Measurements from ENCODE around the gene RANBP10.
"Not testable (repeated sequence)": the region's sequence is repeated elsewhere in the genome, so short reads cannot be mapped to it uniquely, and the experiment has no call there.

RANBP10 gene

DNA sequence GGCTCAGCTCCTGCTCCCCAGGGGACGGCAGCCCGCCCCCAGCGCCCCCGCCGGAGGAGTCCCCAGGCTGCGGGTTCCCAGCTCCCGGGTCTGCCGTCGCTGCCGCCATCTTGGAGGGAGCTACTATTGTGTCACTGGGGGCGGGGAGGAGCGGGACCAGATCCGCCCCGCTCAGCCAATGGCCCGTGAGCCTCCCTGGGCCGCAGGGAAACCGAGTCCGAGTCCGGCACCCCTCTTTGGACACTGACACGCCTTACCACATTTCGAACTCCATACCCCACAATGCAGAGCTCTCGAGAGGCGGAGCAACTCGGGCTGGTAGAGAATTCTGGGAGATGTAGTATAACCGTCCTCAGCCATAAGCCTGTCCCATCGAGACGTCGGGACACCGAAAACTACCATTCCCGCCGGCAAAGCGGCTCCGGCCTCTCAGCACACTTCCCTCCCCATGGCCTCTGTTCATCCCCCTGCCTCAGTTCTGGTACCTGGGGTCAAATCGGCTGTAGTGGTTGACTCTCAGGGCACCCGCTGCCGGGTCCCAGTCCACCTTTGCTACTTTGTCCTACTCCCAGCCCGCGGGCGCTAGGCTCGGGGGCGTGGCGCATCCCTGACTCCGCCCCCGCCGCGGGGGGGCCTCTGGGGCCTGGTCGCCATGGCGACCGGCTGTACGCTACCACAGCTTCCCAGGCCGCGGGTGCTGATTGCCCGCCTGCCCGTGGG is at the start of gene RANBP10, which contains the start of gene TSNAXIP1:
TSS of gene RANBP10 (minus strand) at position 133 of the 720 bp plus-strand sequence. CDS start at position 109, 24 bp downstream.
TSS of gene TSNAXIP1 (plus strand) at position 462 of the 720 bp plus-strand sequence. CDS start 261 bp downstream, outside the sequence.
- DNase-seq, result peak; percentile 98

DNA sequence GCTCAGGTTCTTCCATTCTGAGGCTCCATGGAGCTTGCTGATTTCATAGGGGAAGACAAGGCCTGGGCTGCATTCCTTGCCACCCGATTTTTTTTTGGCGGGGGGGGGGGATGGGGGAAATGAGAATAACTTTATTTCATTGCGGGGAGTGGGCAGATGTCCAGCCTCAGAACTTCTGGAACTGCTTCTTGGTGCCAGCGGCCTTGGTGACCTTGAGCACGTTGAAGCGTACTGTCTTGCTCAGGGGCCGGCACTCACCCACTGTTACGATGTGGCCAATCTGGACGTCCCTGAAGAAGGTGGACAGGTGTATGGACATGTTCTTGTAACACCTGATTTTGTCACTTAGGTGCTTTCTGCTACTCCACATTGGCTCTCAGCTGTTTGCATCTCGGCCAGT is 49.4 kb upstream of the RANBP10 start:
- no peak for DNase-seq

- no peak for DNase-seq
Measured at GRCh38 chr16:67853670-67854069, 47.3 kb upstream of the RANBP10 start.

- no peak for DNase-seq
Measured at GRCh38 chr16:67848118-67848517, 41.8 kb upstream of the RANBP10 start.

DNA sequence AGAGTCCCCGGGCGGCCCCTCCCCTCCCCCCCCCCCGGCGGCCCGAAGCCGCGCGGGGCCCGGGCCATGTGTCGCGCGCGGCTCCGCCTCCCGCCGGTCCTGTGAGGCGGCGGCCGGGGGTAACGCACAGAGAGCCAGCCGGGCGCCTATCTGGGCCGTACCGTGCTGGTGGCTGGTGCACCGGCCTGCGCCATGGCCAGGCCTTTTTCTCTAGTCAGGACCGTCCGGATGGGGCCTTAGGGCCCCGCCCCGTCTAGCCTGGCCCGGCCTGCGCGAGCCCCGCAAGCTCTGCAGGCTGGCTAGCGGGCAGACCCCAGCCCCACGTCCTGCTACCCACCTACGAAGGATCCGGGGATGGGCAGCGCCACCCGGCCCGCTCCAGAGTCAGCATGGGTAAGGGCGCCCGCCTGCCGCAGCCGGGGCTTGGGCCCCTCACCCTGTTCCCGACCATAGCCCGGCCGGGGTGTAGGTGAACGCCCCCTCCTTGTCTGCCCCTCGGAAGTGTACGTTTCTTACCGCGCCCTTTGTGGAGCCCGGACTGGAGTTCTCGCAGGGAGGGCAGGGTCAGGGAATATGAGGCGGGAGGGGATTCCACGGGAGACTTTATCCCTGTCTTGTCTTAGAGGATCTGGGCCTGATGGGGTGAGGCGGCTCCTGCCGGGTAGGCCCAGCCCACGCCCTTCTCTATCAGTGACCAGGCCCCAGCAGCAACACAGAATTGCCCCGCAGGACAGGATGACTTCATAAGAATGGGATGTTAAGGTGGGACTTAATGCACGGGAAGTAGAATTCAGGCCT is 40.9 kb upstream of the RANBP10 start, which contains the start of gene CENPT:
TSS of gene CENPT (minus strand) at position 630 of the 798 bp plus-strand sequence. CDS start 13,834 bp downstream, outside the sequence.
- no peak for DNase-seq

GRCh38 chr16:67846320-67847063 is 40.1 kb upstream of the RANBP10 start, which contains the start of gene NUTF2:
Gene NUTF2 (plus strand): TSS chr16:67846933. CDS start chr16:67865131, 18,198 bp downstream.
- DNase-seq, result peak; percentile 96

- DNase-seq, result no peak
Measured at GRCh38 chr16:67846063-67846319, 39.6 kb upstream of the RANBP10 start.

DNA sequence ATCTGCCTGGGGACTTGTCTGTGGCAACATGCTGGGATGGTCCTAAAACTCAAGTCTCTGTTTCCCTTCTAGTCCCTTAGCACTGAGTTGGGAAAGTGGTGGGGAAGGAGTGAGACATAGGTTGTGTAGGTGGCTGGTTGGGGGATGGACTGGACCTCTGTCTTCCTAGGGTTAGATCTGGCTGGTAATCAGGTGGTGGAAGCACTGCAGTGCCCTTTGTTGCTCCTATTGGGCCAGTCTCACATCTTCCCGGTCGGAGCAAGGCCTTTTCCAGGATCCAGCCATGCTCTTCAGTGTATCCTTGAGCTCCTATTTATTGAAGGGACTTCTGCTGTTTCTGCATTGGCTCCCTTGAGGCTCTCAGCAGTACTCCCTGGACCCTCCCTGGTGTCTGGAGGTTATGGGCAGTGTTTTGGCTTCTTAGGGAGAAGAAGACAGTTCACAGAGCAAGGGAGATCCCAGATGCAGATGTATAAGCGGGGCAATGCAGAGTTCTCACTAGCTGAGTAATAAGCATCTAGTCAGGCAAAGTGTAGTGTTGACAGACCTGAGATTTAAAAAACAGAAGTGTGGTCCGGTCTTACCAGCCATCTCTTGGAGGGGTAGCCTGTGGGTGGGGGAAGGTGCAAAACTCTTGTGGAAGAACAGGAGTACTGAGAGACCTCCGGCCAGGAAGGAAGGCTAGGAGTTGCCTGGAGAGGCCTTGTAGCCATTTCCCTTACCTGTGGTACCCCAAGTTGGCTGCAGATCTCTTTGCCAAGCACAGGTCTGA is 39.1 kb upstream of the RANBP10 start:
- DNase-seq, result no peak

DNA sequence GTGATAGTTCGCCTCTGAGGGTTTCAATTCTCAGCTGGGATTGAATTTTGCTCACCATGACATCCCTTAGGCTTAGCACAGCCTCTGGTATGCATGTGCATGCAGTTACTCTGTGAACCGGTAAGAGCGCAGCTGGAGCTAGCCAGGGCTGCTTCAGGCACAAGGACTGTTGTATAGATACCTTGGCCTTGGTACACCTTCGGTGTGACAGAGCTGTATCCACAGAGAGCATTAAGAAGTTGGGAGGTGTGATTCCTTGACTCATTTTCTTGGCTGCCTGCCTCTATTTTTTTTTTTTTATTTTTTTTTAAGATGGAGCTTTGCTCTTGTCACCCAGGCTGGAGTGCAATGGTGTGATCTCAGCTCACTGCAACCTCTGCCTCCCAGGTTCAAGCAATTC is 38.1 kb upstream of the RANBP10 start:
- no peak for DNase-seq

DNA sequence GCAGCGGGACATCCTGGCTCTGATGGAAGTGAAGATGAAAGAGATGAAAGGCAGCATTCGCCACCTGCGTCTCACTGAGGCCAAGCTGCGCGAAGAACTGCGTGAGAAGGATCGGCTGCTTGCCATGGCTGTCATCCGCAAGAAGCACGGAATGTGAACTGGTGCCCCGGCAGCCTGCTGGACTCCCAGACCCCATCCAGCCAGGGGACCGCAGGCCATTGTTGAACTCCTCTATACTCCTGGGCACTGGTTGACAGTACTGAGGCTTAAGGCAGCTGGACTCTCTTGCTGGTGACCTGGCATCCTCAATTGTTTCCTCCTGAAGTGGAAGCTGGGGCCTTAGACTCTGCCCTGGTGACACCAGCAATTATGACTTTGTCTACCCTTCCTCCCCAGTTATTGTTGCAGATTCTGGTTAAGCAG is 37.0 kb upstream of the RANBP10 start:
- DNase-seq, result no peak

DNA sequence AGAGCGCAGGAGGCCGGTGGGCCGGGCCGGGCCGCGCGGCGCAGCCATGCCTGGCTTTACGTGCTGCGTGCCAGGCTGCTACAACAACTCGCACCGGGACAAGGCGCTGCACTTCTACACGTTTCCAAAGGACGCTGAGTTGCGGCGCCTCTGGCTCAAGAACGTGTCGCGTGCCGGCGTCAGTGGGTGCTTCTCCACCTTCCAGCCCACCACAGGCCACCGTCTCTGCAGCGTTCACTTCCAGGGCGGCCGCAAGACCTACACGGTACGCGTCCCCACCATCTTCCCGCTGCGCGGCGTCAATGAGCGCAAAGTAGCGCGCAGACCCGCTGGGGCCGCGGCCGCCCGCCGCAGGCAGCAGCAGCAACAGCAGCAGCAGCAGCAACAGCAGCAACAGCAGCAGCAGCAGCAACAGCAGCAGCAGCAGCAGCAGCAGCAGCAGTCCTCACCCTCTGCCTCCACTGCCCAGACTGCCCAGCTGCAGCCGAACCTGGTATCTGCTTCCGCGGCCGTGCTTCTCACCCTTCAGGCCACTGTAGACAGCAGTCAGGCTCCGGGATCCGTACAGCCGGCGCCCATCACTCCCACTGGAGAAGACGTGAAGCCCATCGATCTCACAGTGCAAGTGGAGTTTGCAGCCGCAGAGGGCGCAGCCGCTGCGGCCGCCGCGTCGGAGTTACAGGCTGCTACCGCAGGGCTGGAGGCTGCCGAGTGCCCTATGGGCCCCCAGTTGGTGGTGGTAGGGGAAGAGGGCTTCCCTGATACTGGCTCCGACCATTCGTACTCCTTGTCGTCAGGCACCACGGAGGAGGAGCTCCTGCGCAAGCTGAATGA is 36.4 kb upstream of the RANBP10 start:
- peak; percentile 41 for DNase-seq

GRCh38 chr16:67841816-67842508 is 35.6 kb upstream of the RANBP10 start, which contains the start of gene THAP11:
Gene THAP11 (plus strand): TSS chr16:67842320. CDS start chr16:67842555, 235 bp downstream.
- DNase-seq, result peak; percentile 95

GRCh38 chr16:67841198-67841815 is 34.9 kb upstream of the RANBP10 start:
- no peak for DNase-seq

- no peak for DNase-seq
Measured at GRCh38 chr16:67837811-67838210, 31.5 kb upstream of the RANBP10 start.

DNA sequence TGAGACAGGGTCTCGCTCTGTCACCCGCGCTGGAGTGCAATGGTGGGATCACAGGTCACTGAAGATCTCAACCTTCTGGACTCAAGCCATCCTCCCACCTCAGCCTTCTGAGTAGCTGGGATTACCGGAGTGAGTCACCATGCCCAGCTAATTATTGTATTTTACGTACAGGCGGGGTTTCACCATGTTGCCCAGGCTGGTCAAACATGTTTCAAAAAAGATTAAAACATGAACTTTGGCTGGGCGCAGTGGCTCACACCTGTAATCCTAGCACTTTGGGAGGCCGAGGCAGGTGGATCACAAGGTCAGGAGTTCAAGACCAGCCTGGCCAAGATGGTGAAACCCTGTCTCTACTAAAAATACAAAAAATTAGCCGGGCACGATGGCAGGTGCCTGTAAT is 30.8 kb upstream of the RANBP10 start:
- not testable (repeated sequence) for DNase-seq

DNA sequence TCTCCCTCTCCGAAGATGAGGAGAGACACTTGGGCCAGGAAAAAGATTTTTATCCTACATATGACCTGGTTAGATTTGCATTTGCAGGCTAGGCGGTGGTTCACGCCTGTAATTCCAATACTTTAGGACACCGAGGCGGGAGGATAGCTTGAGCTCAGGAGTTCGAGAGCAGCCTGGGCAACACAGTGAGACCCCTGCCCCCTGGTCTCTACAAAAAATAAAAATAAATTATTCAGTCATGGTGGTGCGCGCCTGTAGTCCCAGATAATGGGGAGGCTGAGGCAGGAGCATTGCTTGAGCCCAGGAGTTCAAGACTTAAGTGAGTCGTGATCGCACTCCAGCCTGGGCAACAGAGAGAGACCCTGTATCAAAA is 27.9 kb upstream of the RANBP10 start:
- DNase-seq, result no peak

DNA sequence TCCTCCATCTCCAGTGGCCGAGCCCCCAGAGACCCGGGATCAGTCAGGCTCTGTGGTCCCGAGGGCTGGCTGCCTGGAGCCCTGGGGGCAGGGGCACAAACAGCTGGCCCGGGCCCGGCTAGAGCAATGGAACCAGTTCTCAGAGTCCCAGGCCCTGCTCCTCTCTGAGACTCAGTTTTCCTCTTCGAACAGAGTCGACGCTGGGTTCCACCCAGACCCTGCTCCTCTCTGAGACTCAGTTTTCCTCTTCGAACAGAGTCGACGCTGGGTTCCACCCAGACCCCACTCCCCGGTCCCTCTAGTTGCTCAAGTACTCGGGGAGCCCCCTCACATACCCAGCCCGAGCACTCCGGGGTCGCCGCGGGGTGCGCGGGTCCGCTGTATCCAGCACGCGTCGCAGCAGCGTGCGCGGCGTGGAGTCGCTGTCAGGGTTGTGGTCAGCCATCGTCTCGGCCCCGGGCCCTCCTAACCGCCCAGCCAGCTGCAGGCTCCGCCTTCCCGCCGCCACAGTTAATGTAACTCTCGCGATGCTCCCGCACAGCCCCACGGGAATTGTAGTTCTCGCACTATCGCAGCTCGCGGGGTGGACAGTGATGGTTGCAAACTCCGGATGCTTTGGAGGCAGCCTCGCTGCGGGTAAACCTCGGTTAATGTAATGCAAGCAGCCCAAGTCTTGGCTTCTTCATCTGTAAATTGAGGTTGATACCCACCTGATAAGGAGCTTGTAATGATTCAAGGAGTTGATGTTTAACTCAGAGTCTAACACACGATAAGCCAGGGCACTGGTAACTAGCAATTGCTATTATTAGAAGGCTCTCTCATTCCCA is 27.3 kb upstream of the RANBP10 start:
- DNase-seq, result peak; percentile 88

DNA sequence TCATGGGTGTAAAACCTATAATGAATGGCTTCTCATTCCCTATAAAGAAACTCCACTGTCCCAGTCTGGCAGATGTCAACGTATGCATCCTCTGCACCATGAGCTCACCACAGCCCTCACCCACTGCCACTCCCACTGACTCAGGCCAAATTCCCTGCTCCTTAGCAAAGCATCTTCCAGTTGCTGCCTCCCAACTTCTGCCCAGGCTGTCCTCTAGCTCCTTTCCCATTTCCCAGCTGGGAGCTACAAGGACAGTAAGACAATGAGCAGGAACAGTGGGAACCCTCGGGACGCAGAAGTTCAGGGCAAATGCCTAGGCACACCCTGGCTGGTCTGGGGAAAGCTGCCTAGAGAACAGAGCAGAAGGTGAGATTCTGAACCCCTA is 26.7 kb upstream of the RANBP10 start:
- no peak for DNase-seq

GRCh38 chr16:67828651-67829050 is 22.3 kb upstream of the RANBP10 start:
- DNase-seq, result no peak

Data from KG1 (cell line).